Left colon (tissue), 2 donors: ENCODE data around the gene CAMSAP3. TPM values are rescaled to one million over a fixed set of nuclear protein-coding genes. Genes with fewer than 3 reads are reported as not detected.

Source experiments
- ATAC-seq: fragments of 200-7000 bp; cut with Tn5 transposase; one replicate; pipeline ENCODE4 v1.9.1; 2020; ENCODE audit warnings: mild to moderate bottlenecking, moderate library complexity
- DNase-seq, 2 donors: peaks; one replicate each; pipeline ENCODE4 v3.0.0-alpha.2; 2020
- intact Hi-C, 2 donors: fragments of 100-400 bp; cut with DNase I in 1 of 2; cut with micrococcal nuclease in 1 of 2; formaldehyde crosslinking; loops; one replicate each; pipeline versions ENCODE4 v1.11.2 to v1.14.0; 2022; cut with DNase I, micrococcal nuclease
- long read RNA-seq: library from polyadenylated mRNA; unstranded; transcript quantifications from one replicate; pipeline ENCODE4 v2.0.0, GENCODE V29; 2021
- total RNA-seq, 2 donors: library from RNA; stranded (reverse); fragmentation: NEBNext Ultra II Directional; extraction: Animal tissue kit (Norgen Biotek cat#: 25700); gene quantifications; one replicate each; pipeline ENCODE4 v1.2.1, GENCODE V29; 2021
- donor health status: DM: no; HTN: no; CAD: no.
- donor health status: DM: yes; HTN: yes; CAD: no.

The CAMSAP3 gene
- total RNA-seq = 10 to 100 TPM; 51.1 to 52.4 TPM
- long read RNA-seq, partial matches to known transcripts = 30 of 36 reads
- long read RNA-seq, other reads (novel, unspliced or antisense) = 5 of 36 reads

GRCh38 chr19:7595466-7596133 lies at the start of gene CAMSAP3:
CAMSAP3 (plus strand) TSS chr19:7595863; CDS start chr19:7596003, 140 bp downstream.
- DNase-seq (peak; percentile 60 to 78), ATAC-seq (peak; percentile 91)
- intact Hi-C loops = no loop called here

- DNase-seq = no peak
- peak; percentile 84 for ATAC-seq
- intact Hi-C loops = no loop called here
Observed at GRCh38 chr19:7545904-7546303, 49.8 kb upstream of the CAMSAP3 start.

- intact Hi-C loops = no loop called here
- ATAC-seq (no peak), DNase-seq (no peak)
Observed at GRCh38 chr19:7547159-7547558, 48.5 kb upstream of the CAMSAP3 start.

- intact Hi-C loops = no loop called here
- DNase-seq (no peak), ATAC-seq (no peak)
Observed at GRCh38 chr19:7549429-7550148, 46.1 kb upstream of the CAMSAP3 start.

- ATAC-seq = no peak
- intact Hi-C loops = no loop called here
- no peak for DNase-seq
Observed at GRCh38 chr19:7550169-7550770, 45.4 kb upstream of the CAMSAP3 start.

- intact Hi-C loops = no loop called here
- DNase-seq (peak; percentile 81 to 83), ATAC-seq (peak; percentile 89)
Observed at GRCh38 chr19:7550987-7551761, 44.5 kb upstream of the CAMSAP3 start.

GRCh38 chr19:7552781-7553180 lies 42.9 kb upstream of the CAMSAP3 start:
- intact Hi-C loops = no loop called here
- ATAC-seq (no peak), DNase-seq (no peak)

- DNase-seq = no peak
- intact Hi-C loops = no loop called here
- no peak for ATAC-seq
Observed at GRCh38 chr19:7554565-7554964, 41.1 kb upstream of the CAMSAP3 start.

- peak in 1 of 2 donors; percentile 34 for DNase-seq
- intact Hi-C loops = no loop called here
- no peak for ATAC-seq
Observed at GRCh38 chr19:7554990-7555864, 40.4 kb upstream of the CAMSAP3 start.

- ATAC-seq (no peak), DNase-seq (no peak)
- intact Hi-C loops = no loop called here
Observed at GRCh38 chr19:7556696-7557315, 38.9 kb upstream of the CAMSAP3 start.

GRCh38 chr19:7558667-7559066 lies 37.0 kb upstream of the CAMSAP3 start:
- intact Hi-C loops = no loop called here
- ATAC-seq (no peak), DNase-seq (no peak)

GRCh38 chr19:7559102-7559501 lies 36.6 kb upstream of the CAMSAP3 start:
- DNase-seq (no peak), ATAC-seq (no peak)
- intact Hi-C loops = no loop called here

- intact Hi-C loops = loop anchor here in 1 of 2 donors (10.0 kb wide), 1 partner anchor 245 kb away; no protein-coding TSS in a partner anchor
- DNase-seq = no peak
- no peak for ATAC-seq
Observed at GRCh38 chr19:7560255-7560654, 35.4 kb upstream of the CAMSAP3 start.

- no peak for ATAC-seq
- intact Hi-C loops = loop anchor here in 1 of 2 donors (10.0 kb wide), 1 partner anchor 243 kb away; no protein-coding TSS in a partner anchor
Observed at GRCh38 chr19:7561325-7561724, 34.3 kb upstream of the CAMSAP3 start.

GRCh38 chr19:7562646-7563393 lies 32.8 kb upstream of the CAMSAP3 start:
- intact Hi-C loops = loop anchor here in 1 of 2 donors (10.0 kb wide), 1 partner anchor 242 kb away; no protein-coding TSS in a partner anchor
- no peak for ATAC-seq
- no peak for DNase-seq

More at GRCh38 chr19:7561325-7561724, 34.3 kb upstream of the CAMSAP3 start:
- no peak for DNase-seq

- intact Hi-C loops = loop anchor here in 1 of 2 donors (10.0 kb wide), 1 partner anchor 240 kb away; no protein-coding TSS in a partner anchor
- ATAC-seq (no peak), DNase-seq (no peak)
Observed at GRCh38 chr19:7564866-7565265, 30.8 kb upstream of the CAMSAP3 start.

GRCh38 chr19:7565332-7565731 lies 30.3 kb upstream of the CAMSAP3 start:
- no peak for ATAC-seq
- intact Hi-C loops = loop anchor here in 1 of 2 donors (10.0 kb wide), 1 partner anchor 239 kb away; no protein-coding TSS in a partner anchor
- DNase-seq = no peak
